Mesothelial cell of epicardium (in vitro differentiated cells): Measurements from ENCODE around the gene WIZ. TPM values are rescaled to one million over a fixed set of nuclear protein-coding genes. Genes with fewer than 3 reads are reported as not detected.

Experiments used
- DNase-seq, 2 experiments: peaks; one replicate each; pipeline ENCODE4 v3.0.0; 2021; ENCODE audit warnings: low spot score in 2 of 2; ENCODE audit not compliant: unreplicated experiment in 2 of 2
- H3K27ac Mint-ChIP-seq: 2 replicates; pipeline ENCODE4 v1.8.0; 2021; ENCODE audit warnings: mixed read lengths
- H3K27me3 Mint-ChIP-seq: 2 replicates; pipeline ENCODE4 v1.8.0; 2021; ENCODE audit warnings: low read depth, mixed read lengths
- H3K36me3 Mint-ChIP-seq: 2 replicates; pipeline ENCODE4 v1.8.0; 2021; ENCODE audit warnings: mixed read lengths
- H3K4me1 Mint-ChIP-seq: 2 replicates; pipeline ENCODE4 v1.8.0; 2021; ENCODE audit warnings: mixed read lengths
- H3K4me3 Mint-ChIP-seq: 2 replicates; pipeline ENCODE4 v1.8.0; 2021; ENCODE audit warnings: mild to moderate bottlenecking, moderate library complexity, mixed read lengths
- H3K9me3 Mint-ChIP-seq: 2 replicates; pipeline ENCODE4 v1.8.0; 2021; ENCODE audit warnings: mixed read lengths
- CTCF ChIP-seq: fragments of 200-600 bp; sonication (generic); IDR thresholded peaks from one replicate; pipeline ENCODE4 v1.5.0; 2021; ENCODE audit warnings: antibody characterized with exemption; ENCODE audit not compliant: unreplicated experiment
- microRNA-seq: library from miRNA; unstranded; fragments of <30 nt; microRNA quantifications from one replicate; pipeline ENCODE4 v1.2.0, GENCODE V29; 2021; ENCODE audit warnings: inconsistent platforms, mixed read lengths
- total RNA-seq: library from RNA; stranded (reverse); gene quantifications from 3 replicates; pipeline ENCODE4 v1.2.1, GENCODE V29; 2021

WIZ gene
- total RNA-seq, 1 donor from 2014 or later: 57.5 TPM

GRCh38 chr19:15372470-15372869, 77.3 kb downstream of the WIZ start:
- no peak for TF ChIP-seq CTCF
- Mint-ChIP-seq H3K4me1 (peaks cover 9% of the 10 kb centered on the region), H3K27me3 (no peaks in the 10 kb centered on the region), H3K4me3 (no peak overlapping the region), H3K36me3 (peaks cover 24% of the 10 kb centered on the region), H3K9me3 (no peaks in the 10 kb centered on the region), H3K27ac (no peak overlapping the region)
- no peak for DNase-seq

- Mint-ChIP-seq H3K27ac (no peak overlapping the region), H3K9me3 (no peaks in the 10 kb centered on the region), H3K36me3 (peaks cover 24% of the 10 kb centered on the region), H3K27me3 (no peaks in the 10 kb centered on the region), H3K4me1 (peaks cover 5% of the 10 kb centered on the region), H3K4me3 (no peak overlapping the region)
- DNase-seq: no peak
- TF ChIP-seq CTCF: no peak
These were observed 77.9 kb downstream of the WIZ start for GRCh38 chr19:15371786-15372380.

GRCh38 chr19:15371119-15371518, 78.6 kb downstream of the WIZ start:
- Mint-ChIP-seq H3K36me3 (peaks cover 26% of the 10 kb centered on the region), H3K27ac (no peak overlapping the region), H3K27me3 (no peaks in the 10 kb centered on the region), H3K4me1 (no peaks in the 10 kb centered on the region), H3K9me3 (no peaks in the 10 kb centered on the region), H3K4me3 (no peak overlapping the region)
- DNase-seq: no peak
- no peak for TF ChIP-seq CTCF

Small RNAs within 50 kb of the gene (microRNA-seq; reads per million reads assigned to microRNA genes)
- not detected for gene MIR1470

Other genes starting within 250 kb of the WIZ start
- 192 to 204 TPM (median 192 TPM) in 3 replicates for gene NOTCH3, start 249.0 kb downstream of the WIZ start, total RNA-seq
- 2.1 to 2.4 TPM (median 2.1 TPM) in 3 replicates for gene EPHX3, start 217.5 kb downstream of the WIZ start, total RNA-seq
- gene BRD4, start 117.4 kb downstream of the WIZ start, total RNA-seq: 148 to 153 TPM (median 152 TPM) in 3 replicates
- 42.6 to 47.2 TPM (median 43.5 TPM) in 3 replicates for gene AKAP8, start 70.2 kb downstream of the WIZ start, total RNA-seq
- 239 to 262 TPM (median 254 TPM) in 3 replicates for gene AKAP8L, start 31.0 kb downstream of the WIZ start, total RNA-seq
- not detected in 3 replicates for gene RASAL3, start 14.6 kb upstream of the WIZ start, total RNA-seq
- not detected in 3 replicates for gene PGLYRP2, start 29.5 kb upstream of the WIZ start, total RNA-seq
- not detected in 3 replicates for gene CYP4F22, start 58.6 kb upstream of the WIZ start, total RNA-seq
- not detected in 3 replicates for gene CYP4F8, start 165.3 kb upstream of the WIZ start, total RNA-seq
- gene CYP4F3, start 190.9 kb upstream of the WIZ start, total RNA-seq: not detected in 3 replicates
- gene CYP4F12, start 223.1 kb upstream of the WIZ start, total RNA-seq: not detected in 3 replicates